ENCODE results near the gene TKT. TPM values are rescaled to one million over a fixed set of nuclear protein-coding genes. Genes with fewer than 3 reads are reported as not detected.
A peak's percentile ranks its signal among the peaks of the same experiment; 100 is the strongest.
"Not testable (repeated sequence)": the region's sequence is repeated elsewhere in the genome, so short reads cannot be mapped to it uniquely, and the experiment has no call there.

Gene TKT
- total RNA-seq, 1 donor from 2014 or later, result 154 TPM

DNA sequence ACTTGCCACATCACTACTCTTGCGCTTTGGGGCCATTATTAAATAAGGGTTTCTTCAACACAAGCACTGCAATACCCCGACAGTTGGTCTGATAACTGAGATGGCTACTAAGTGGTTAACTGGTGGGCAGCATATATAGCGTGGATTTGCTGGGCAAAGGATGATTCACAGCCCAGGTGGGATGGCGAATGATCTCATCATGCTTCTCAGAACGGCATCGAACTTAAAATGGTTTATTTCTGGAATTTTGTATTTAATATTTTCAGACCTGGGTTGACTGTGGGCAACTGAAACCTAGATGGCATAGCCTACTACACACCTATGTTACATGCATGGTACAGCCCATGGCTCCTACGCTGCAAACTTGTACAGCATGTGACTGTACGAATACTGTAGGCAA is 26.8 kb upstream of the TKT start:
- Mint-ChIP-seq H3K4me1 (no peaks in the 10 kb centered on the region), H3K4me3 (no peak overlapping the region), H3K36me3 (ENCODE audit: low read depth) (peaks cover 50% of the 10 kb centered on the region), H3K27me3 (no peaks in the 10 kb centered on the region), H3K9me3 (no peaks in the 10 kb centered on the region), H3K27ac (no peak overlapping the region)
- ATAC-seq (ENCODE audit: low read depth), result no peak
- DNase-seq, result no peak
- CTCF ChIA-PET, result no interaction called here
- POLR2A ChIA-PET, result no interaction called here
- intact Hi-C loops (cut with micrococcal nuclease), result no loop called here
- TF ChIP-seq, protein P1, sequence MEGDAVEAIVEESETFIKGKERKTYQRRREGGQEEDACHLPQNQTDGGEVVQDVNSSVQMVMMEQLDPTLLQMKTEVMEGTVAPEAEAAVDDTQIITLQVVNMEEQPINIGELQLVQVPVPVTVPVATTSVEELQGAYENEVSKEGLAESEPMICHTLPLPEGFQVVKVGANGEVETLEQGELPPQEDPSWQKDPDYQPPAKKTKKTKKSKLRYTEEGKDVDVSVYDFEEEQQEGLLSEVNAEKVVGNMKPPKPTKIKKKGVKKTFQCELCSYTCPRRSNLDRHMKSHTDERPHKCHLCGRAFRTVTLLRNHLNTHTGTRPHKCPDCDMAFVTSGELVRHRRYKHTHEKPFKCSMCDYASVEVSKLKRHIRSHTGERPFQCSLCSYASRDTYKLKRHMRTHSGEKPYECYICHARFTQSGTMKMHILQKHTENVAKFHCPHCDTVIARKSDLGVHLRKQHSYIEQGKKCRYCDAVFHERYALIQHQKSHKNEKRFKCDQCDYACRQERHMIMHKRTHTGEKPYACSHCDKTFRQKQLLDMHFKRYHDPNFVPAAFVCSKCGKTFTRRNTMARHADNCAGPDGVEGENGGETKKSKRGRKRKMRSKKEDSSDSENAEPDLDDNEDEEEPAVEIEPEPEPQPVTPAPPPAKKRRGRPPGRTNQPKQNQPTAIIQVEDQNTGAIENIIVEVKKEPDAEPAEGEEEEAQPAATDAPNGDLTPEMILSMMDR (IDR thresholded peaks at IDR 0.05), result no peak

GRCh38 chr3:53278667-53279066 is 22.8 kb upstream of the TKT start:
- ATAC-seq (ENCODE audit: low read depth) (no peak), DNase-seq (no peak)
- ChIA-PET CTCF (no interaction called here), POLR2A (no interaction called here)
- peaks cover 15% of the 10 kb centered on the region for H3K36me3 Mint-ChIP-seq (ENCODE audit: low read depth)
- no peaks in the 10 kb centered on the region for H3K27me3 Mint-ChIP-seq
- no peaks in the 10 kb centered on the region for H3K9me3 Mint-ChIP-seq
- intact Hi-C loops (cut with micrococcal nuclease), result no loop called here
- no peaks in the 10 kb centered on the region for H3K4me1 Mint-ChIP-seq
- no peak overlapping the region for H3K27ac Mint-ChIP-seq
- TF ChIP-seq, protein P1 (IDR thresholded peaks at IDR 0.05), result no peak
- H3K4me3 Mint-ChIP-seq, result no peak overlapping the region

GRCh38 chr3:53274938-53275605 is 19.2 kb upstream of the TKT start:
- H3K4me1 Mint-ChIP-seq, result no peaks in the 10 kb centered on the region

DNA sequence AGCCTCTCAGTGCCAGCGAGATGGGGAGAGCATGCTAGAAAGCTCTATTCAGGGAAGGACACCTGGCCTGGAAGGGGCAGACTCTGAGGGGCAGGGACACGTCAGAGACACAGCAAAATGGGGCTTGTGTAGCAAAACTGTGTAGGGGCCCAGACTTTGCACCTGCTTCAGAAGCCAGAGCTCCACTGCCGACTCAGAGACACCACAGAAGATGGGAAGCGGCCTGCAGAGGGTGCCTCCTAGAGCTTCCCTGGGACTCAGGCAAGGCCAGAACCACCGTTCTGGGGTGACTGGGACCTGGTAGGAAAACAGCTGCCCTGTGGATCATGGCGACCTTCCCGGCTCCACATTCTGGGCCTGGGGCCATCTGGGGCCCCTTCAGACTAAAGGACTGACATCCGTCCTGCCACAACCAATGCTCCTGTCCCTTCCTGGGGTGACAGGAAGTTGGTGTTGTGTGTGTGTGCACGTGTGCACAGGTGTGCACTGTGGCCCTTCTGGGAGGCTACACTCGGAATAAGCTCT is 17.4 kb upstream of the TKT start:
- no peak overlapping the region for H3K4me3 Mint-ChIP-seq
- POLR2A ChIA-PET, result no interaction called here
- ATAC-seq (ENCODE audit: low read depth) (no peak), DNase-seq (no peak)
- no peaks in the 10 kb centered on the region for H3K27me3 Mint-ChIP-seq
- H3K27ac Mint-ChIP-seq, result no peak overlapping the region
- no peaks in the 10 kb centered on the region for H3K9me3 Mint-ChIP-seq
- CTCF ChIA-PET, result no interaction called here
- intact Hi-C loops (cut with micrococcal nuclease), result no loop called here
- TF ChIP-seq, protein P1 (IDR thresholded peaks at IDR 0.05), result no peak
- H3K36me3 Mint-ChIP-seq (ENCODE audit: low read depth), result no peaks in the 10 kb centered on the region
- H3K4me1 Mint-ChIP-seq, result no peaks in the 10 kb centered on the region

More at GRCh38 chr3:53274938-53275605, 19.2 kb upstream of the TKT start:
- H3K9me3 Mint-ChIP-seq, result no peaks in the 10 kb centered on the region
- no peak for DNase-seq
- H3K27ac Mint-ChIP-seq, result no peak overlapping the region
- ChIA-PET POLR2A (no interaction called here), CTCF (no interaction called here)
- no peaks in the 10 kb centered on the region for H3K27me3 Mint-ChIP-seq
- TF ChIP-seq, protein P1 (IDR thresholded peaks at IDR 0.05), result no peak
- ATAC-seq (ENCODE audit: low read depth), result no peak
- intact Hi-C loops (cut with micrococcal nuclease), result no loop called here
- H3K4me3 Mint-ChIP-seq, result no peak overlapping the region
- no peaks in the 10 kb centered on the region for H3K36me3 Mint-ChIP-seq (ENCODE audit: low read depth)

DNA sequence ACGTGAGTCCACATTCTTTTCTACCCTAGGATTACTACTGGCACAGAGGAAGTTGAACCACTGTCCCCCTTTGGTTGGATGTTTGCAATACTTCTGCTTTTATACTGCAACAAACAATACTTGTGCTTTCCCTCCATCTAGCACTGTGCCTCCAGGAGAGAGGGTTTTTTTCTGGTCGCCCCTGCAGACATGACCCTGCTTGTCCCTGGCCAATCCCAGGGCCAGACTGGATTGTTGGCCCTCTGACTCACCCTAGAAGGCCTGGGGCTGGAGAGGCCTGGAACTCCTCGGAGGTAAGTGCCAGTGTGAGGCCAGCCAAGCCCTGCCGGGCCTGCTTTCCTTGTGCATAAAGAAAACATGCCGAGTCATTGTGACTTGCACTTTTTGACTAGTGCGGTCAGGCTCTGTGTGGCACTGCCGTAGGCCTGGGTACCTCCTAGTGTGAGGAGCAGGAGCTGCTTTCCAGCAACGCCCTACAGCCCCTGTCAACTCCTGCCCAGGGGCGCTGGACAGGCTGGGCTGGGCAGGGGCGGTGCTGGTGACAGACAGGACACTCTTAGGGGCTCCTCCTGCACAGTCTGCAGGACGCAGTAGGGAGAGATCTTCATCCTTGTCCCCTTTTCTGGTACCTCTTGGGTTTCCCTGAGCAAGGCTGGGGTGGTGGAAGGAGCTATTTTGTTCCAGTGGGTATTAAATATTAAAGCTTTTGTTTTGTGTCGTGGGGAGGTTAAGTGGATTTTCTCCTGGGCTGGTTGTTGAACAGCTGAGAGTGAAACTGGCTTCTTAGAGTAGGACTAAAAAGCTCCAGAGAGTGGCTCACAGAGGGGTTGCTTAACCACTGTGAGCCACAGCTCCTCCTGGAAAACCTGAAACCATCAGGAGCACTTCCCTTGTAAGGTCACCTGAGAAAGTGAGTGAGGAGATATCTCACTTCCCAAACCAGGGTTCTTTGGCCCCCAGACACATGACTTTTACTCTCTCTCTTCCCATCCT is 14.4 kb upstream of the TKT start:
- Mint-ChIP-seq H3K9me3 (no peaks in the 10 kb centered on the region), H3K4me3 (no peak overlapping the region), H3K27me3 (no peaks in the 10 kb centered on the region), H3K36me3 (ENCODE audit: low read depth) (no peaks in the 10 kb centered on the region), H3K4me1 (no peaks in the 10 kb centered on the region), H3K27ac (no peak overlapping the region)
- DNase-seq (no peak), ATAC-seq (ENCODE audit: low read depth) (peak; percentile 18)
- TF ChIP-seq, protein P1 (IDR thresholded peaks at IDR 0.05), result no peak
- ChIA-PET CTCF (no interaction called here), POLR2A (no interaction called here)
- intact Hi-C loops (cut with micrococcal nuclease), result no loop called here

DNA sequence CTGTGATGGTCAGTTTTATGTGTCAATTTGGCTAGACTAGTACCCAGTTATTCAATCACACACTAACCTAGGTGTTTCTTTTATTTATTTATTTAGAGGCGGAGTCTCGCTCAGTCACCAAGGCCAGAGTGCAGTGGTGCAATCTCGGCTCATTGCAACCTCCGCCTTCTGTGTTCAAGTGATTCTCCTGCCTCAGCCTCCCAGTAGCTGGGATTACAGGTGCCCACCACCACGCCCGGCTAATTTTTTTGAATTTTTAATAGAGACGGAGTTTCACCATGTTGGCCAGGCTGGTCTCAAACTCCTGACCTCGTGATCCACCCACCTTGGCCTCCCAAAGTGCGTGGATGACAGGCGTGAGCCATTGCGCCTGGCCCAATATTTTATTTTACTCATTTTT is 13.4 kb upstream of the TKT start:
- intact Hi-C loops (cut with micrococcal nuclease); DNase-seq; H3K27me3 Mint-ChIP-seq; ATAC-seq (ENCODE audit: low read depth); H3K27ac Mint-ChIP-seq; H3K4me3 Mint-ChIP-seq; H3K9me3 Mint-ChIP-seq; H3K36me3 Mint-ChIP-seq (ENCODE audit: low read depth); CTCF ChIA-PET; H3K4me1 Mint-ChIP-seq: not testable (repeated sequence)
- POLR2A ChIA-PET, result interaction anchor here (0.7 kb wide), 1 partner anchor 15 kb away, joined by 6 read pairs; no protein-coding TSS in a partner anchor
